Neural cell (in vitro differentiated cells): ENCODE results near the gene KCNH2. TPM values are rescaled to one million over a fixed set of nuclear protein-coding genes. Genes with fewer than 3 reads are reported as not detected.

Experiments
- H2AFZ ChIP-seq: fragments of 200-600, 300-800 bp; sonication (generic), shearing (Covaris generic); 2 replicates; pipeline ENCODE4 v1.6.0; 2014; ENCODE audit warnings: low read depth, mild to moderate bottlenecking, antibody characterized with exemption, low read length, moderate library complexity
- H3F3A ChIP-seq: fragments of 200-600 bp; shearing (Covaris generic); 2 replicates; pipeline ENCODE4 v1.6.1; 2016; ENCODE audit warnings: mild to moderate bottlenecking, moderate library complexity, mixed read lengths, antibody characterized with exemption, low read length; ENCODE audit not compliant: insufficient read depth, poor library complexity, severe bottlenecking
- H3K27ac ChIP-seq: fragments of 200-600, 300-800 bp; sonication (generic), shearing (Covaris generic); 2 replicates; pipeline ENCODE4 v1.5.1; 2014; ENCODE audit warnings: mild to moderate bottlenecking, low read length, moderate library complexity
- H3K27me3 ChIP-seq: fragments of 300-800, 200-600 bp; sonication (generic), shearing (Covaris generic); 2 replicates; pipeline ENCODE4 v1.6.0; 2014; ENCODE audit warnings: mild to moderate bottlenecking, low read depth, low read length, moderate library complexity; ENCODE audit not compliant: insufficient read depth
- H3K36me3 ChIP-seq: fragments of 300-800, 200-600 bp; sonication (generic), shearing (Covaris generic); 2 replicates; pipeline ENCODE4 v1.5.1; 2014; ENCODE audit warnings: mild to moderate bottlenecking, antibody characterized with exemption, low read length, moderate library complexity; ENCODE audit not compliant: insufficient read depth
- H3K4me2 ChIP-seq: fragments of 300-800, 200-600 bp; sonication (generic), shearing (Covaris generic); 2 replicates; pipeline ENCODE4 v1.6.0; 2014; ENCODE audit warnings: mild to moderate bottlenecking, low read length
- H3K4me3 ChIP-seq: fragments of 300-800, 200-600 bp; sonication (generic), shearing (Covaris generic); 2 replicates; pipeline ENCODE4 v1.5.1; 2014; ENCODE audit warnings: mild to moderate bottlenecking, low read length, moderate library complexity
- H3K79me2 ChIP-seq: fragments of 200-600 bp; shearing (Covaris generic); replicated peaks from 2 replicates; pipeline ENCODE4 v1.6.0; 2014; ENCODE audit warnings: mild to moderate bottlenecking, low read length, moderate library complexity; ENCODE audit not compliant: insufficient read depth
- H3K9ac ChIP-seq: fragments of 300-800, 200-600 bp; sonication (generic), shearing (Covaris generic); 2 replicates; pipeline ENCODE4 v1.6.1; 2016; ENCODE audit warnings: mild to moderate bottlenecking, low read length, mixed read lengths
- H3K9me2 ChIP-seq: fragments of 200-600 bp; shearing (Covaris generic); 2 replicates; pipeline ENCODE4 v1.6.1; 2016; ENCODE audit warnings: mild to moderate bottlenecking, low read length, mixed read lengths; ENCODE audit not compliant: insufficient read depth
- H3K9me3 ChIP-seq: fragments of 200-600, 300-800 bp; sonication (generic), shearing (Covaris generic); 2 replicates; pipeline ENCODE4 v1.6.1; 2016; ENCODE audit warnings: mild to moderate bottlenecking, mixed run types, low read length, moderate library complexity, mixed read lengths
- H4K20me1 ChIP-seq: fragments of 200-600 bp; shearing (Covaris generic); 2 replicates; pipeline ENCODE4 v1.6.1; 2016; ENCODE audit warnings: mild to moderate bottlenecking, mixed run types; ENCODE audit not compliant: insufficient read depth
- CTCF ChIP-seq: fragments of 450-650 bp; IDR thresholded peaks from 2 replicates; pipeline ENCODE4 v1.5.1; 2014; ENCODE audit warnings: antibody characterized with exemption, mild to moderate bottlenecking, moderate library complexity; ENCODE audit not compliant: poor library complexity, severe bottlenecking
- EP300 ChIP-seq: fragments of 450-650 bp; conservative IDR thresholded peaks from 2 replicates; pipeline ENCODE4 v1.6.1; 2014; ENCODE audit warnings: antibody characterized with exemption, mild to moderate bottlenecking, moderate library complexity; ENCODE audit not compliant: poor library complexity, severe bottlenecking
- EZH2 ChIP-seq: fragments of 200-600, 300-800 bp; shearing (Covaris generic), sonication (generic); IDR thresholded peaks from 2 replicates; pipeline ENCODE4 v1.6.1; 2014; ENCODE audit warnings: antibody characterized with exemption, low read length, borderline replicate concordance, mild to moderate bottlenecking; ENCODE audit not compliant: insufficient read depth, poor library complexity, severe bottlenecking
- MXI1 ChIP-seq: fragments of 450-650 bp; conservative IDR thresholded peaks from 2 replicates; pipeline ENCODE4 v1.6.1; 2014; ENCODE audit warnings: antibody characterized with exemption, mild to moderate bottlenecking; ENCODE audit not compliant: poor library complexity, severe bottlenecking
- POLR2AphosphoS5 ChIP-seq: IDR thresholded peaks from 2 replicates; pipeline ENCODE4 v1.6.1; 2012
- RAD21 ChIP-seq: fragments of 450-650 bp; conservative IDR thresholded peaks from 2 replicates; pipeline ENCODE4 v1.6.1; 2014; ENCODE audit warnings: antibody characterized with exemption, mild to moderate bottlenecking, moderate library complexity
- REST ChIP-seq: IDR thresholded peaks from 2 replicates; pipeline ENCODE4 v1.6.1; 2012; ENCODE audit warnings: borderline replicate concordance
- SMC3 ChIP-seq: fragments of 450-650 bp; conservative IDR thresholded peaks from 2 replicates; pipeline ENCODE4 v1.6.1; 2014; ENCODE audit warnings: antibody characterized with exemption, mild to moderate bottlenecking, moderate library complexity; ENCODE audit not compliant: poor library complexity
- TAF1 ChIP-seq: IDR thresholded peaks from 2 replicates; pipeline ENCODE4 v1.6.1; 2012; ENCODE audit warnings: low read depth
- polyA plus RNA-seq: library from polyadenylated mRNA; depleted of rRNA; stranded (reverse); fragments of >200 nt; gene quantifications from 2 replicates; pipeline ENCODE4 v1.2.3, GENCODE V29; 2014

Gene KCNH2
- polyA plus RNA-seq, 1 donor from 2014 or later, result 24.4 TPM

DNA sequence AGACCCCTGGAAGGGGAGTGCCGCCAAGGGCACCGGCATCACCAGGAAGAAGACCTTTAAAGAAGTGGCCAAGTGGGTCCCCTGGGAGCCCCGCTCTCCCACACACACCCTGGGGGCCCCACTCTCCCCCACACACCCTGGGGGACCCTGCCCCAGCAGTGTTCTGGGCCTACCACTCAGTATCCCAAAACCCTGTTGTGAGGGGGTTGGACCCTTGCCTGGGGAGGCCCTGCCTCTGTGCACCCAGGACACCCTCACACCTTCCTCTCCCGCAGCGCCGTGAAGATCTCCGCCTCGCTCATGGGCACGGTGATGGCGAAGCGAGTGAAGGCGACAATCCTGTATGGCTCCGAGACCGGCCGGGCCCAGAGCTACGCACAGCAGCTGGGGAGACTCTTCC, 23.4 kb upstream of the KCNH2 start:
- TF ChIP-seq CTCF (no peak), REST (no peak), EP300 (no peak), RAD21 (no peak), TAF1 (no peak), EZH2 (no peak), SMC3 (no peak), MXI1 (no peak), POLR2AphosphoS5 (no peak)
- Histone ChIP-seq H3K9ac (no peak overlapping the region), H3F3A (no peaks in the 10 kb centered on the region), H3K9me3 (no peaks in the 10 kb centered on the region), H2AFZ (no peak overlapping the region), H3K9me2 (no peaks in the 10 kb centered on the region), H3K4me2 (no peak overlapping the region), H3K4me3 (no peak overlapping the region), H3K79me2 (no peaks in the 10 kb centered on the region), H3K36me3 (no peaks in the 10 kb centered on the region), H3K27ac (no peak overlapping the region), H3K27me3 (no peaks in the 10 kb centered on the region), H4K20me1 (no peaks in the 10 kb centered on the region)

DNA sequence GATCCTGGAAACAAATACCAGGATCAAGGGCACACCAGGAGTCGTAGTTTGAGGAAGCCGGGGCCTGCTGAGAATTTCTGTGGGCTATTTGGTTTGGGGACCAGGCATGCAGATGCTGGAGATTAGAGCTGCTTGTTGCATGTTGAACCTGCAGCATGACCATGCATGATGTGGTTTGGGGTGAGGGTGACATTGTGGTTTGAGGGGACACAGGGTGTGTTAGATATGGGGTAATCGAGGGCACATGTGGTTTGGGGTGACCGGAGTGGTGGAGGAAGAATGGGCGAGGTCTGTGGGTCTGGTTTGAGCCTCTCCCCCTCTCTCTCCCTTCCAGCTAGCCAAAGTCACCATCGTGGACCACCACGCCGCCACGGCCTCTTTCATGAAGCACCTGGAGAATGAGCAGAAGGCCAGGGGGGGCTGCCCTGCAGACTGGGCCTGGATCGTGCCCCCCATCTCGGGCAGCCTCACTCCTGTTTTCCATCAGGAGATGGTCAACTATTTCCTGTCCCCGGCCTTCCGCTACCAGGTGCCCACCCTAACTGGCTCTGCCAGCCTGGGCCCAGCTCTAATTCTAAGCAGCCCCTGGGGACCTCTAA, 22.9 kb upstream of the KCNH2 start:
- Histone ChIP-seq H3F3A (no peaks in the 10 kb centered on the region), H3K4me2 (no peak overlapping the region), H3K9me3 (no peaks in the 10 kb centered on the region), H2AFZ (no peak overlapping the region), H3K4me3 (no peak overlapping the region), H3K9ac (no peak overlapping the region), H3K27ac (no peak overlapping the region), H3K9me2 (no peaks in the 10 kb centered on the region), H3K27me3 (no peaks in the 10 kb centered on the region), H4K20me1 (no peaks in the 10 kb centered on the region), H3K36me3 (no peaks in the 10 kb centered on the region), H3K79me2 (no peaks in the 10 kb centered on the region)
- TF ChIP-seq MXI1 (no peak), EZH2 (no peak), CTCF (no peak), TAF1 (no peak), POLR2AphosphoS5 (no peak), REST (no peak), SMC3 (no peak), EP300 (no peak)
